Hematopoietic multipotent progenitor cell treated with erythropoietin and hydrocortisone succinate and interleukin-3 and kit ligand, for 8 days (in vitro differentiated cells): Measurements from ENCODE around the gene GNAT1.

ENCODE experiments used
- DNase-seq: peaks from one replicate; pipeline ENCODE4 v3.0.0-alpha.2; 2015

The GNAT1 gene

GRCh38 chr3:50190936-50191660, at the start of gene GNAT1:
GNAT1 (plus strand) TSS chr3:50191610; CDS start chr3:50191726, 116 bp downstream.
- DNase-seq: no peak

- no peak for DNase-seq
Observed at GRCh38 chr3:50146316-50146901, 45.0 kb upstream of the GNAT1 start.

GRCh38 chr3:50147016-50147415, 44.4 kb upstream of the GNAT1 start:
- no peak for DNase-seq

GRCh38 chr3:50147447-50147846, 44.0 kb upstream of the GNAT1 start:
- no peak for DNase-seq

GRCh38 chr3:50147861-50148260, 43.5 kb upstream of the GNAT1 start:
- DNase-seq: no peak

DNA sequence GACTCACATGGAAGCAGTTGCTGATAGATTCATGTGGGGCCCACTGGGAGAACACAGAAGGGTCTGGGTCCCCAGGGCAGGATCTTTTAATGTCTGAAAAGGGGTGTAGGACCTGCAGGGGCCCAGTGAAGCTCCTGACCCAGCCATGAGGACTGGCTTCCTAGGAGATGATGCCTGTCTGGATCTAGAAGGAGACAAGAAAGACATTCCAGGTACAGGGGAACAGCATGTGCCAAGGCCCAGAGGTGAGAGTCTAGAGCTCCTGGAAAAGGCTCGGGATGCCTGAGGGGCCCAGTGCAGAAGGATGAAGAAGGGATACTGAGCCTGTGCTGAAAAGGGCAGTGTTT, 41.0 kb upstream of the GNAT1 start:
- DNase-seq: no peak

- no peak for DNase-seq
Observed at GRCh38 chr3:50150863-50151686, 40.3 kb upstream of the GNAT1 start.

DNA sequence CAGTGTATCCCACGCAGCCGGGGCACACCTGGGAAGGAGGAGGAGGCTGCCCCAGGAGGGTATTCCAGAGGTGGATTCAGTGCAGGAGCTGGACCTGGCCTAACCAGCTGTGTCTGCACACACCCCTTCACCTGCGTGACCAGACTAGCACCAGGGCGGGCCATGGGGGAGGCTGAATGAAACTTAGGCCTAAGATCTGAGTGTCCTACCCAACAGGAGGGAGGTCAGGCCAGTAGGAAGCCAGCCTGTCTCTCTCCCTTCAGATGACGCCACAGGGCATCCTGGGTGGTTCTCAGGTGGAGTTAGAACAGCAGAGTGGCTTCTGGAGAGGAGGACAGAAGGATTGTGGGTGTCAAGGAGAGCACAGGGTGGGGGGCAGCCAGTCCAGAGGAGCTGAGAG, 39.7 kb upstream of the GNAT1 start:
- DNase-seq: no peak

DNA sequence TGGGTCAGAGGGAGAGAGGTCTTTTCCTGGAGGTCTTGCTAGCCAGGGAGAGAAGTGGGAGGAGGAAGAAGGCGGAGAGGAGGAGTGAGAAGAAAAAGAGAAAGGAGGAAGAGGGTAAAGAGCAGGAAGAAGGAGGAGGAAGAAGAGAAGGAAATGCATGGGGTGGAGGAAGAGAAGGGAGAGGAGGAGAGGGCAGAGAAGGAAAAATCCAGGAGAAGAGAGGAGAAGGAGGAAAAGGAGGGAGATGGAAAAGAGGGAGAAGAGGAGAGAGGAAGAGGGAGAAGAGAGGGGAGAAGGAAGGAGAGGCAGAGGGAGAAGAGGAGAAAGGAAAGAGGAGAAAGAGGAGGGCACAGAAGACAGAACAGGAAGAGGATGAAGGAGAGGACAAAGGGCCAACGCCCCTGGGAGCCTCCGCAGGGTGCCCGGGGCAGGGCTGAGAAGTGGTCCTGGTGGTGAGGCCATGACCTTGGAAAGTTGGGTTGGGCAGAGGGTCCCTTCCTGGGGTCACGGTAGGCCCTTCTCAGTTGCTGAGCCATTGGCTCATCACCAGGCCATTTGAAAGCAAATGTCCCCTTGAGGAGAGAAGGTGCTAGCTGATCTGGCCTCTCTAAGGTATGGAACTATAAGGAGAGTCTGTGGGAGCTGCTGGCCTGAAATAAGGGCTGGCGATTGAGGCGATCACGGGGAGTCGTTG, 37.5 kb upstream of the GNAT1 start:
- DNase-seq: no peak

DNA sequence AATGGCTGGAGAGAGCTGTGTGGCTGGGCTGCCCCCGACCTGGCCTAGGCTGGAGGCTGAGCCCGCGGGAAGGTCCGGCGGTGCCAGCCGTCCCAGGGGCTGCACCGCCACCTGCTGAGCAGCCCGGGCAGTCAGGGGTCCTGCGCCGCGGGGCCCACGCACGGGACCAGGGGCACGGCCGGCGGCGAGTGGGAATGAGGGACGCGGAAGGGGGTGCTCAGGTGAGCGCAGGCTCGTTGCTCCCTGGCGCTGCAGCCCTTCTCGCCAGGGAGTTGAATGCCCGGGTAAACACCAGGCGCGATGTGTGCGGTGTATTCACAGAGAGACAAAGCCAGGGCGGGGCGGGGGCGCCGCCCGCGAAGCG, 37.0 kb upstream of the GNAT1 start:
- no peak for DNase-seq

- peak; percentile 50 for DNase-seq
Observed at GRCh38 chr3:50154840-50155490, 36.4 kb upstream of the GNAT1 start, which contains the start of gene SEMA3F. SEMA3F (plus strand) TSS chr3:50155324; CDS start chr3:50159623, 4,299 bp downstream.

GRCh38 chr3:50155491-50155878, 35.9 kb upstream of the GNAT1 start:
- no peak for DNase-seq

- no peak for DNase-seq
Observed at GRCh38 chr3:50155891-50156290, 35.5 kb upstream of the GNAT1 start.

- DNase-seq: no peak
Observed at GRCh38 chr3:50156549-50157493, 34.6 kb upstream of the GNAT1 start.

DNA sequence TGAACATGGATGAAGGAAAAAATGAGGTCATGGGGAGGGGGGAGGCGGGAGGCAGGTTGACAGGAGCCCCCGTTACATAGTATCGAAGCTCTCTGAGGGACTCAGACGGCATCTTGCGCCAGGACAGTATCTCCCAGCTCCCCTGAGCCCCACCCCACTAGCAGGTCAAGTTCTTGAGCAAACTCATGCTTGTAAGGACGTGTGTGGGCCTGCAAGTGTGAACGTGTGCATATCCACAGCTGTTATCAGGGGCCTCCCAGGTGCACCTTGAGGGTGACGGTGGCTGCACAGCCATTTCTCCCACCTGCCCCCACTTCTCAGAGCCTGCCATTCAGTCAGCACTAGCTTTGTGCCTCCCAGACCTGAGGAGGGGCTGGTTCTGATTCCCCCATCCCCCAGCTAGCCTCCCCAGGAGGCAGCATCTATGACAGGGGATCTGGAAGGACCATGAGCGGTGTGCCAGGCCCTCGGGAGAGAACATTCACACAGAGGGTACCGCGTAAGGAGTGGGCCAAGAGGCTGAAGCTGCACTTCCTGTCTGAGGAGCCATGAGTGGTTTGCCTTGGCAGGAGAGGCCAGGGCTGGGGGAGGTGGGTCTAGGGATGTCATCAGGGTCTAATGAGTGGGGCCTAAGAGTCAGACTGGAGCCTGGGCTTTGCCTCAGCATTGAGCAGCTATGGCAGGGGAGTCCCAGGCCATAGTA, 33.4 kb upstream of the GNAT1 start:
- no peak for DNase-seq

DNA sequence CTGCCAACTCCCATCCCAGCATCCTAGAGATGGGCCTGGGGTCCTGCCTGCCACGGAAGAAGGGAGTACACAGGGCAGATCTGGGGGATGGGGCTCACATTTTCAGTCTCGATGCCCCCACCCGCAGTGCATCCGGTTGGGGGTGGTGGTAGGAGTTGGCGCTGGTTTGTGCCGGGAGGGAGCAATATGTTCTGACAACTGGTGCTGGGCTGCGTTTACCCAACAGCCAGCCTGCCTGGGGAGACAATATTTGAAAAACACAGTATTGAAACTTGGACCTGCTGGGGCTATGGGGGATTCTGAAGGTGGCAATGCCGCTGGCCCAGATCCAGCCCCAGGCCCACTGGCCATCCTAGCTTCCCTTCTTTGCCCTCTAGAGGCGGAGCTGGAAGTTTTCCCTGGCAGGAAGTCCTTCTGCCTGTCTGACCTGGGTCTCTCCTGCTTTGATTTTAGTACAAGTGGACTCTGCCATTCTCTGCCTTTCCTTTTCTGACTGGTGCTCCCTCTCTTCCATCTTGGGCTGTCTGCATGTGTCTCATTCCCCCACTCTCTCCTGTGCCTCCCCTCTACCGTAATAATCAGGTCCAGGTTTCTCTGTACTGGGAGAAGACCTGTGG, 32.8 kb upstream of the GNAT1 start:
- DNase-seq: no peak

DNA sequence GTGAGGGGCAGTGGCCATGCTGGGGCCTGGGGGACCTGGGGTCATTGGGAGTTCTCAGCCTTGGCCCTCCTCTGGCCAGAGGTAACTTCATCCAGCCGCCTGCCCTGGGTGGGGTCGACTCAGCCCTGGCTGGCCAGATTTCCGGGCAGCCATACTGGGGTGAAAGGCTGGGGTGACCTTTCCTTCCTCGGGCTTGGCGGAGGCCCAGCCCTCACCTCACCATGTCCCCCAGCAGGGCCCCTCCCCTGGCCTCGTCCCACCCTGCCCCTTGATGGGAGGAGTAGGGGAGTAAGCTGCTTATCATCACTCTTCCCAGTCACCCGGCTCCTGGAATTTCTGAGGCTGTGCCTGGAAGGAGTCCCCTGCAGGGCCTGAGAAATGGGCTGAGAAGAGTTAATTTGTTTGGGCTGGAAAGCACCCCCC, 30.8 kb upstream of the GNAT1 start:
- DNase-seq: no peak

- DNase-seq: no peak
Observed at GRCh38 chr3:50161320-50161719, 30.1 kb upstream of the GNAT1 start.

DNA sequence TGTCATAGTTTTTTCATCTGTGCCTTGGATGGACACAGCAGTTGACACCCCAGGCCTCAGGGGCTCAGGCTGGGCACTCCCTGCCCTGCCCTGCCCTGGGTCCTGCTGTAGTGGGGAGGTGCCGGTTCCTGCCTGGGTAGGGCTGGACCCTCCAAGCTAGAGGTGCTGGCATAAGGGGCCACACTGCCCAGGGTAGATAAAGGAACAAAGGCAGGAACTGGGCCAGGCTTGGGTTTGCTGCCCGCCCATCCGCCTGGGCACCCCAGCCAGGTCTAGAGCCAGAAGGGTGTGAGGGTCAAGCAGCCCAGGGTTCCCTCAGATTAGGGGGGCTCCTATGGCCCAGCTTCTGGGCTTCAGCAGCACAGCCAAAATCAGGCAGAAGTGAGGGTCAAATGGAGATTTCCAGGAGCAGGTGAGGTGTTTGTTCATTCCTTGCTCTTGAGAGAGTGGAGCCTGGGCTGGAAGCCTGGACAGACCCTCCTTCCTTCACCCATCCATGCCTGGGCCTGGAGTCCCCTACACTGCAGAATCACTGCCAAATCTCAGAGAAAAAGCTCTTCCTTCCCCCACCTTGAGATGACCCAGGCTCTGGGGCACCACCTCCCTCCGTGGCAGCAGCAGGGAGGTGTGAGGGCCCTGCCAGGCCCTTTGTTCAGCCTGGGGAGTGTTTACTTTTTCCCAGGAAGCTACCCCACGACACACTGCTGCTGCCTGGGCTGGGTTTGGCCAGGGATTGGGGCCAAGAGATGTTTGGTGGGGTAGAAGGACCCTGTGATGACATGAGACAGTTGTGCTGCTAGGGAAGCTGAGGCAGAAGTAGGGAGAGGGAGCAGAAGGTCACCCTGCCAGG, 29.2 kb upstream of the GNAT1 start:
- DNase-seq: no peak
